Heart left ventricle (tissue), 13 donors: ENCODE data around the gene GRAPL.
"Not testable (repeated sequence)": the region's sequence is repeated elsewhere in the genome, so short reads cannot be mapped to it uniquely, and the experiment has no call there.

Source experiments
- CTCF ChIP-seq, 12 donors: fragments of 200-600 bp; sonication (generic) in 4 of 12; IDR thresholded peaks; one replicate each; pipeline versions ENCODE4 v1.5.0 to v1.8.0; 2018 to 2022; ENCODE audit warnings: antibody characterized with exemption in 12 of 12, mild to moderate bottlenecking in 5 of 12
- POLR2A ChIP-seq, 2 donors: fragments of 450-650 bp; IDR thresholded peaks; one replicate each; pipeline ENCODE4 v1.6.1; 2017; ENCODE audit warnings: antibody characterized with exemption in 2 of 2, mild to moderate bottlenecking in 2 of 2, moderate library complexity in 2 of 2
- donor health status: ischemic (EF 13 %, LVEDD 7.1; RV severe dilation, severe dysfunction).
- donor health status: DM: no; HTN: yes; CAD: no.
- donor health status: DM: no; HTN: no; CAD: no.
- donor health status: ischemic (EF 25% LVEDD 6.9; RV normal size, moderate dysfunction).
- donor health status: ischemic (EF 25% LVEDD 5.7; RV mildly dilated, moderate dysfunction).
- donor health status: ischemic (EF 35%, LVEDD 5.7; RV mildly dilated, moderate dysfunction).
- donor health status: nonischemic (EF 11% LVEDD 7.7; RV severe dilation, severe dysfunction).
- donor health status: DM: yes; HTN: yes; CAD: no.
- donor health status: PGD.
- donor health status: ischemic (EF 29% LVEDD 5.4; RV normal size, mild dysfunction).
- donor health status: nonischemic (EF 23%, LVEDD 6.1; RV moderate dilation, normal function).

GRCh38 chr17:19112459-19112826 lies 14.9 kb upstream of the GRAPL start:
- TF ChIP-seq CTCF, POLR2A (IDR thresholded peaks at IDR 0.05): not testable (repeated sequence)
